Central memory CD4-positive, alpha-beta T cell (primary cell): ENCODE measurements around the gene NRL.

Experiments
- DNase-seq: peaks from one replicate; pipeline ENCODE4 v3.0.0; 2022

NRL gene

DNA sequence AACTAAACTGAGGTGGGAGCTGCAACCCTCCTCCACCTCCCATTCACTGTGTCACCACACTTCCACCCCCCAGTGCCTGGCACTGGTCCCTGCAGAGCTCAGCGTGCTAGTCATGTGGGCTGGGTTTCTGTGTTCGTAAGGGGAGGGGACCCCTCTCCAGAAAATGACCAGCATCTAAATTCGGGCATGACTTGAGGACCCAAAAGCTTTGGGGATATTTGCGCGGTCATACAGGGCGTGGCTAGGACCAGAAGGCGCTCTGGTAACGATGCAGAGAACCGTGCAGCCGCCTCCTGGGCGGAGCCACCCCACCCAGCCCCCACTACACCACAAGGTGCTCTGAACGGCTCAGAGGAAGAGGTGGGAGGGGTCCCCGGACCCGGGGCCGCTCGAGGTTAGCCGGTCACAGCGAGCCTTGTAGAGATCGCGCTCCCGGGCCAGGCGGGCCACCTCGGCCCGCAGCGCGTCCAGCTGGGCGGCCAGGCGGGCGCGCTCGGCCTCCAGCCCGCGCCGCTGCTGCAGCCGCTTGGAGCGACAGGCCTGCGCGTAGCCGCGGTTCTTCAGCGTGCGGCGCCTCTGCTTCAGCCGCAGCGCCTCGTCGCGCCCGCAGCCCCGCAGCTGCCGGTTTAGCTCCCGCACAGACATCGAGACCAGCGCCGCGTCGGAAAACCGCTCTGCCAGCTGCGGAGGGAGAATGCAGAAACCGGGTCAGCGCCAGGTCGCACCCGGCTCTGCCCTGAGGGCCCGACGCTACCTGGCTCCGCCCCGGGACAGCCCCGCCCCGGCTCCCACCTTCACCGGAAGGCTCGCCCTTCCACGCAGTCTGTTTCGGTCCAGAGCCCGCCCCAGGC lies 33.6 kb downstream of the NRL start:
- peak; percentile 59 for DNase-seq

DNA sequence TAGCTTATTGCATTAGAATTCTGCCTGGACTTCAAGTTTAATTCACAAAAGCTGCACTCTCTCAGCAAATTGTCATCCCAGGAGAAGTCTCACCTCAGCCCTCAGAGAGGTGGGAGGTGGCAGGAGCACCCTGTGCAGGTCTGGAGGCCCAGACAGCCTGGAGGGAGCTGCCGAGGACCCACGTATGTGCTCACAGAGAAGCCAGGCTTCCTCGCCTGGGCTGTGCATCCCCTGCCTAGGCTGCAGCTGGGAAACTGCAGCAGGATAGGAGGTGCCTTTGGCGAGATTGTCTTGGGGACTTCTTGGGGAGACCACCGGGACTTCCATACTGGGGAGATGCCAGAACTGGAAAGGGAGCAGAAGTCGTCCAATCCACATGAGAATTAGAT lies 34.6 kb downstream of the NRL start:
- DNase-seq = no peak

DNA sequence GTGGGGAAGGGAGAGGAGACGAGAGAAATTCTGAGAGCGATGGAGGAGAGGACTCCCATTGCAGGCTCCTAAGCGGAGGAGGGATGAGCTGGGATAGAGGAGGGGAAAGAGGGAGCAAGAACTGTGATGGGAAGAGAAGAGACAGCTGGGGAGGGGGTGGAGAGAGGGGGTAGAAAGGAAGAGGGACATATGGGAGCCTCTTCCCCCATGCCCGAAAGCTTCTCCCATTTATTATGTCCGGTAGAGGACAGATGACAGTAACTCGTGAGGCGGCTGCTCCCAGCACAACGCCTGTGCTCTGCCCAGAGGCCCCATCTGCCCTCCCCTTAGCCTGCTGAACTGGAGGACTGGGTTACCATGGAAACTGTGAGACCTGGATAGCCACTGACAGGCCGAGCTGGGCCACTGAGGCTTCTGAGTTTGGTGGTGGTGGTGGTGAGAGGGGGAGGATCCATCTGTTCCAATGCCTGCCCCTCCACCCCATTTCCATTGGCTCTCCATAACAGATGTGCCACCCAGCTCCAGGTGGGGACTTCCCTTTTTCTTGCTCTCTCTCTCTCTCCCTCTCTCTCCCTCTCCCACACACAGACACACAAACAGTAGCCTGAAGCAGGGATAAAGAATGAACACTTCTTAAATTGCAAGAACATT lies 35.1 kb downstream of the NRL start:
- no peak for DNase-seq

DNA sequence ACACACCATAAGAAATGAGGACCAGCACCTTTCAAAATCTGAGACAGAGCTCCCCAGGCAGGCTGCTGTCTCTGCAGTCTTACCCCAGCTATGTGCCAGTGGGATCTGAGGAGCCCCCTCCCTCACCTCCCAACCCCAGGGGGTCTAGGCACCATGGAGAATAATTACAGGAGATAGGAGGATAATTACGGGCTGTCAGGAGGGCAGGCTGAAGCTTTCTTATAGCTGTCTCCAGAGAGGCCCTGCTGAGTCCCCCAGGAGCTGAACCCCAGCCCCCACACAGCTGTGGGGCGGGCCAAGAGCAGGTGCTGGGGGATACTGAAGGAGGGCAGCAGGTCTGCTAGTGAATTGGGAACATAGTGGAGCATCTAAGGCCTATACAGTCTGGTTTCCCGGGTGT lies 36.6 kb downstream of the NRL start:
- no peak for DNase-seq

DNA sequence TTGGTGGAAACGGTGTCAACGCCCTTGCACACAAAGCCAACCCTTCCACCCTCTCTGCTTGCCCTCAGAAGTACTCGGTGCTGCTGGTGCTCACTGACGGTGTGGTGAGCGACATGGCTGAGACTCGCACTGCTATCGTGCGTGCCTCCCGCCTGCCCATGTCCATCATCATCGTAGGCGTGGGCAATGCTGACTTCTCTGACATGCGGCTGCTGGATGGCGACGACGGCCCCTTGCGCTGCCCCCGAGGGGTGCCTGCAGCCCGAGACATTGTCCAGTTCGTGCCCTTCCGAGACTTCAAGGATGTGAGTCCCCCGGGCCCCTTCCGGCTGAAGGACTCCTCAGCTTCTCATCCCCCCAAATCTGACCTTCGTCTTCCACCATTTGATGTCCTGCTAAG lies 37.7 kb downstream of the NRL start:
- no peak for DNase-seq

DNA sequence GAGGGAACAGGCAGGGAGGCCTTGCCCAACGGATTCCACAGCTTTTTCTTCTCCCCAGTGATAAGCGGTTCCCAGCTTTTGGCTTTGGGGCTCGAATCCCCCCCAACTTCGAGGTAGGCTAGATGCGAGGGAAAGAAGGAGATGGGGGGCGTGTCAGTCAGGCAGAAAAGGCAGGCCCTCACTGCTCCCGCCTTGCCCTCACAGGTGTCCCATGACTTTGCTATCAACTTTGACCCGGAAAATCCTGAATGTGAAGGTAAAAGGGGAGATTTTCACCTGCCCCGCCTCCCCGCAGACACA lies 38.5 kb downstream of the NRL start:
- no peak for DNase-seq

DNA sequence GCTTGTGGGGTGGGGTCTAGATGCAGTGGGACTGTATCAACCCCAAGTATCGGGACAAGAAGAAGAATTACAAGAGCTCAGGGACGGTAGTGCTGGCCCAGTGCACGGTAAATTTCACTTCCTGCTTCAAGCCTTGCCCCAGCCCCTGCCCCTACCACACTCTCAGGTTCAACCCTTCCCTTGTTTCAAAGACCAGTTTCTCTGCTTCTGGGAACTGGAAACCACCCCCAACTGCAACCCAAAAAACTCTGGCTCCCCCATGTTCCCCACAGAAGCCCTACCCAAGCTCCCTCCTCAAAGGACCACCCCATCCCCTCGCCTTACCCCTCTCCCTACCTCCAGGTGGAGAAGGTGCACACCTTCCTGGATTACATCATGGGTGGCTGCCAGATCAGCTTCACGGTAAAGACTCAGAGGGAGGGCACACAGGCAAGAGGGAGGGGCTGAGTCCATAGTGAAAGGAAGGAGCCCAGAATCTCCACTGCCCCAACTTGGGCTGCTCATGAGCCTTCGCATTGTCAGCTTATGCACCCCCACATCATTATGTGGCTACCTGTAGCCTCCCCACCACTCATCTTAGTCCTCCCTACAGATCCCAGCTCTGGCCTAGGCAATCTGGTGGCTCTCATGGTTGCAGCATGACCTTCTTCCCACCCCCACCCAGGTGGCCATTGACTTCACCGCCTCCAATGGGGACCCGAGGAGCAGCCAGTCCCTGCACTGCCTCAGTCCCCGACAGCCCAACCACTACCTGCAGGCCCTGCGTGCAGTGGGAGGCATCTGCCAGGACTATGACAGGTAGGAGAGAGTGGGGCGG lies 39.1 kb downstream of the NRL start:
- DNase-seq = no peak

DNA sequence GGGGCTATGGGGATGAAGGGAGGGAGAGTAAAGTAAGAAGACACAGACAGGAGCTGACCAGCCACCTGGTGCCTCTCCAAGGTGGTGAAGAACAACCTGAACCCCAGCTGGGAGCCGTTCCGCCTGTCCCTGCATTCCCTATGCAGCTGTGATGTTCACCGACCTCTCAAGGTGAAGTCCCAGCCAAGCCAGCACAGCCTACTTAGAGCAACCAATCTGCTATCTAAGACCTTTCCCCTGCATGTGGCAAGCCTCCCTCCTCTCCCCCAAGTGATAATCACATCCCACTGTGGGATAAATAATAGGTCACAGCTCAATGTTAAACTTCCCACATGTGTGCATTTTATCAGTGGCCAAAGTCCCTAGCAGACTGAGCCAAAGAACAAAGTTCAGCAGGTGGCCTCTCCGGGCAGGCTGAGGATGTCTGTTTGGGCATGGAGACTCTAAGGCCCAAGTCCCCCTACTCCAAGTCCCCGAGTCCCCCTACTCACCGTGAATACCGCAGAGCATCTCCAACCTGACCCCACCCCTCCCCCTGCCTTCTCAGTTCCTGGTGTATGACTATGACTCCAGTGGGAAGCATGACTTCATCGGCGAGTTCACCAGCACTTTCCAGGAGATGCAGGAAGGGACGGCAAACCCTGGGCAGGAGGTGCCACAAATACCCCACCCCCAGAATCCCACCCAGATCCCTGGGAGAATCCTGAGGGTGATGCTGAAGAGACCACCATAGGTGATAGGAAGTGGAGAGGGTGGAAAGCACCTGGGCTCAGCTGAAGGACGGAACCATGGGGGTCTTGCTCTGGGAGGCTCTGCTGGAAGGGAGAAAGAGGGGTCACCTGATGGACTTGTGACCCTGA lies 39.9 kb downstream of the NRL start:
- DNase-seq = no peak

DNA sequence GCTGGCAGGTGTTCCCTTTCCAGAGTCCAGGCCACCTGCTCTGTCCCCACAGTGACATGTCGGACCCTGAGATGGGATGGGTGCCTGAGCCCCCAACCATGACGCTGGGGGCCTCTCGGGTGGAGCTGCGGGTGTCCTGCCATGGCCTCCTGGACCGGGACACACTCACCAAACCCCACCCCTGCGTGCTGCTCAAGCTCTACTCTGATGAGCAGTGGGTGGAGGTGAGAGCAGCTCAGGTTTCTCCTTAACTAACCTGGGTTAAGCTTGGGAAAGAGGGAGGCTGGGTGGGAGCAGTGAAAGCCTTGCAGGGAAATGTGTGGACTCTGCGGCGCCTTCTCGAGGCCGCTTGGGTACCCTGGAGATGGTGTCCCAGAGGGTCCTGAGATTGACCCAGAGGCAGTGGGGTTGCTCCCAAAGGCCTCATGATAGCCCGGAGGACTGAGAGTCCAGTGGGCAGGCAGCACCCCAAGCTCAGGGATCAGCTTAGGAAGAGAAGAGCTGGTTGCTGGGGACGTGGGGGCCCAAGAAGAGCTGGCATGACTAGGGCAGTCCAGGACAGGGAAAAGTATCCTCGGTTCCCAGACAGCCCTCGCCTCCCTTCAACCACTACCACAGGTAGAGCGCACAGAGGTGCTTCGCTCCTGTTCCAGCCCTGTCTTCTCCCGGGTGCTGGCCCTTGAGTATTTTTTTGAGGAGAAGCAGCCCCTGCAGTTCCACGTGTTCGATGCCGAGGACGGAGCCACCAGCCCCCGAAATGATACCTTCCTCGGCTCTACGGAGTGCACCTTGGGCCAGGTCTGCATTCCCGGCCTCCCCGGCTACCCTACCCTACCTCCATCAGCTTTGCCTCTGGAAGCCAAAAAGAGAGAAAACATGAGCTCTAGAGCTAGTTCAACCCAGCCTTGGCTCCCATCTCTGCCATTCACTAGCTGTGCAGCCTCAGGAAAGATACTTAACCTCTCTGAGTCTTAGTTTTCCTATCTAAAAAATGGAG lies 41.6 kb downstream of the NRL start:
- DNase-seq = no peak

DNA sequence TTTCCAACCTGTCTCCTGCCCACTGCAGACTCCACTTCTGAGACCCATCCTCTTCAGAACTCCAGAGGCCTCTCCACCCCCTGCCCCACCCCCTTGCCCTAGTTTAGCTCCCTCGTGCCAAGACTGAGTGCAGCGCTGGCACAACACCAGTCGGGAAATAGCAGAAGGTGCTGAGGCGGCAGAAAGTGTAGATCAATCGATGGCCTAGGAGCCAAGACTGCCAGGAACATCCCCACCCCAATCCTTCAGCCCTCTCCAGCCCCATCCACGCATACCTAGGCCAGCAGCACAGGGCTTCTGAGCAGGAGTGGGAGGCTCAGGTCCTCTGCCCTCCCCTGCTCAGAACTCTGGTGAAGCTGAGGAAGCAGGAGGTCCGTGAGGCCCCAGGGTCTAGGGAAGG lies 42.3 kb downstream of the NRL start:
- DNase-seq = no peak

DNA sequence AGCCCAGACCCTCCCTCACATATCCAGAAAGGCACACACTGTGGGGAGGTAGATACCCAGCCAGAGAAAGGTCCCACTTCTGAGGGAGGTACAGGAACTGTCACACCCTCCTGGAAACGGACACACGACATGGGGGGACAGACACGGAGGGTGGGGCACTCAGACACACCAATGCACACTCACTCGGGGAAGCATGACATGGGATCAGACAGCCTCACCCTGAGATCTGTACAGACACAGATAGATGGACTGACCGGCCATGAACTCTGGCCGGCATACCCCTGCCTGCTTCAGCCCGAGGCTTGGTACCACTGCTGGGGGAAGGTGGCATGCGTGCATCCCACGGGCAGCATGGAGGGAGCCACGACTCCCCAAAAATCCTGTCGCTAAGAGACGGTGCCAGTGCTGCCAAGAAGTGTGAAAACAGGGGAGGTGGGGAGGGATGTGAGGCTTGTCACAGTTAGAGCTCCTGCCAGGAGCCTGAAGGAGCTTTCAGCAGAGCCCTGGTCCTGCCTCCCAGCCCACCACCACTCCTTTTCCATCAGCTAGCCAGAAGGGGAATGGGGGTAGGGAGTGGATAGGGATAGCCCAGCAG lies 42.8 kb downstream of the NRL start:
- DNase-seq = no peak

DNA sequence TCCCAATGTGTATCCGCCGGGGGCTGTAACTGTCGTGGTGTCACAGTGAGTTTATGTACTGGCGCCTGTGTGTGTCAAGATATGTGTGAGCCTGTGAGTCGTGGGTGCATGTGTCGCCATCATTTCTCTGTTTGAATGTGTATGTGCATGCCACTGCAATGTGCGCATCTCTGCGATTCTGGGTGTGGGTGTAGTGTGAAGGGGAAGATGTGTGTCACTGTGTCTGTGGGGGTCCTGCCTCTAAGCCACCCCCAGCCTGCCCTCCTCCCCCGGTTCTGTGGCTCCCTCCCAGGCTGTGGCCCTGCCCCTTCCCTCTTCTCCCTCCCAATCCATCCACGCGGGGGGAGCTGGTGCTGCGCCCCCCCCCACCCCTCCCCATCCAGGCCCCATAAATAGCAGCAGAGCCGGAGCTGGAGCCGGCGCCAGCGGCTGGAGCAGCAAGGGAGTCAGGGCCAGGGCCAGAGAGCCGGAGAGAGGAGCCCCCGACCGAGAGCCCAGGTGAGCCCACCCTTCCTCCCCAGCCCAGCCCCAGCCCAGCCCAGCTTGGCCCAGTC lies 43.5 kb downstream of the NRL start, which contains the start of gene CPNE6:
Gene CPNE6 (plus strand): TSS at position 419 of the 554 bp plus-strand sequence. CDS start 1,375 bp downstream, outside the sequence.
- DNase-seq = no peak

DNA sequence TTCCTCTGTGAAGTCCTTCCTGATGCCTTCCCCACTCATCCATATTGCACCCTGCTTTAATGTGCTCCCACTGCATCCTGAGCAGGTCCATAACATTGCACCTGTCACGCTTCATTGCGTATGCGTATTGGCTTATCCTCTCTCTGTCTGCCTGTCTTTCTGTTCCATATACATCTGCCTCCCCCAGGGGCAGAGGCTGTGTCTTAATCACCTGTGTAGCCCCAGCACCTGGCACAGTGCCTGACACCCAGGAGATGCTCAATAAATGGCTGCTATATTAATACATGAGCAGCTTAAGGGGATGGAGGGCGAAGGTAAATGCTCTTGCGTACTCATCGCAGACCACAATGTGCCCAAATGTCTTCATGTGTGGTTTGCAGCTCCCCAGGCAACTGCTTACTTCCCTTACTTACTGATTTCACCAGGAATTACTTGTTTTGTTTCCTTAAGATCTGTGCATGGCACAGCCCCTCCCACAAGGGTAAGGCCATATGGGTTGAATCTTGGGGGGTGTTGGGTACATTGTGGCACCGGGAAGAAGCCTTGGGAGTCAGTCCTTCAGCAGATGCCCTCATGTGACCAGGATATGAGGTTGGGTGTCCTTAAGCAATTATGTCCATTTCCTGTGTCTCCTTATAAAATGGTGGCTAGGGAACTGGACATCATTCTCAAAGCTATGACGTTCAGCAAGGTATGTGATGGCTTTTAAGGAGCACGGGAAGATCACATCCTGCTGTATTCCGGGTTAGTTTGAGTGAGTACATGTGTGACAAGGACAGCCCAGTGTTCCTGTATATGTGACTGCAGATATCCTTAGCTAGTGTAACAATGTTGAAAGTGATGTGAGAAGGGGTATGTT lies 44.2 kb downstream of the NRL start:
- no peak for DNase-seq

DNA sequence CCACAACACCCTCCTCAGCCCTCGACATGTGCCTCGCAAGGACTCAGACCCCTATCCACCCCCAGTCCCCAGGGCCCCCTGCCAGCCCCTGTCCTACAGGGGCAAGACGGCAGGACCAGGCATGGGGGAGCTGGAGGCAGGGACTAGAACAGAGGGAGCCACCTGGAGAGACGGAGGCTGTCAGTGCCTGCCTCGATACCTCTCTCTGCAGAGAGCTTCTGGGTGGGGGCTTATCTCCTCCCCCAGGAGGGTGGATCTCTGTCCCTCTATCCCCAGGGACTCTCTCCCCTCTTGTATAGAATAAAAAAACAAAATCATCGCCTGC lies 45.4 kb downstream of the NRL start:
- DNase-seq = no peak

DNA sequence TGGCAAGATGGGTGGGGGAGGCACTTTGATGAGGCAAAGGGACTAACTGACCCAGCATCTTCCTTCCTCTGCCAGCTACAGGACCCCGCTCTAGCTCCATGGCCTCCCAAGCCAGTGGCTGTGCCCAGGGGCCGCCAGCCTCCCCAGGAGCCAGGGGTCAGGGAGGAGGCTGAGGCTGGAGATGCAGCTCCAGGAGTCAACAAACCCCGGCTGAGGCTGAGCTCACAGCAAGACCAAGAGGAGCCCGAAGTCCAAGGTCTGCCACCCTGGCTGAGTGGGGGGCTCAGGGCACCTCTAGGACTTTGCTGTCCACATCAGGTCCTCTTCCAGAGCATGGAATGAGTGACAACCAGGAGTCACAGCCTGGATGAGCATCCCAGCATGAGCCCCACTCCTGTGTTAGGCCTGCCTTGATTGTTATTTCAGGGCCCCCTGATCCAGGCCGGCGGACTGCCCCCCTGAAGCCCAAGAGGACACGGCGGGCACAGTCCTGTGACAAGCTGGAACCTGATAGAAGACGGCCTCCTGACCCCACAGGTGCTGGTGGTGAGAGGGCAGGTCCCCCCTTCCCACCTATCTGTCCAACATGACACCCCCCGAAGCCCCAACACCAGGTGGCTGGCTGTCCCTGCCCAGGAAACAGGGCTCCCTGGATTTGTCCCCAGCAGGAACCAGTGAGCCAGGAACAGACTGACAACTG lies 45.9 kb downstream of the NRL start:
- no peak for DNase-seq

DNA sequence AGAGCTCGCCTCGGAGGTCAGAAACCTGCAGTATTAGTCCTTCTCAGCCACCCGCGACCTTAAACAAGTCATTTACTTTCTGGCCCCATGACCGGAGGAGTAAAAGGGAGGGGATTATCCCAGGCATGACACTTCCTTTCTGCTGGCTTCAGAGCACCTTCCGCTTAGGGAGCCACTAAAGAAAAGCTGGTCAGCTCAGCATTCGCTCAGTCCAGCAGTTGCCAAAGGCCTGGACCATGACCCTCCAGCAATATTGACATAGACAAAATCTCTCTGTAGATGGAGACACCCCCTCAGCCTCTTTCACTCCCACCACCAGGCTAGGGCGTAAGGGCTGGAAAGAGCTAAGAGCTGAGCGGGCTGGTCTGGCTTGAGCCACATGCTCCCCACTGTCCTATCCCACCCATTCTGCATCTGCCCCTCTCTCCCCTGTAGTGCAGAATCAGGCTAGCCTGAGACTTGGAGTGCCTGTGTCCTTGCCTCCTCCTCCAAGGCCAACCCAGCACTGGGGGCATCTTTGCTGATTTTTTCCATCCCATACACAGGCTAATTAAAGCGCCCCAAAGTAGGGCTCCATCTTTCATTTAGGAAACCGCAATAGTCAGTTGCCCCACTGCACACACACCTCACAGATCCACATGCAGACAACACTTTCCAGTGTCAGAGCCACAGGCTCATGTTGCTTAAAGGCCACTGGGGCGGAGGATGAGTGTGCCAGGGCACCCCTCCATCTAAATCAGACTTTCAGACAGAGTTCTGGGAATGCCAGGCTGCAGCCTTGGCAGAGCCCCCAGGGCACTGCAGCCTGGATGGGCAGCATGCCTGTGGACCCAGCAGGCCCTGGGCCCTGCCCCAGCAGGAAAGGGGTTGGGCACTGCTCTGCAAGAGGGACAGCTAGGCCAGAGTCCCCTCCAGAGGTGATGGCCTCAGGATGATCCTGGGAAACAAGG lies 47.3 kb downstream of the NRL start:
- DNase-seq = no peak

DNA sequence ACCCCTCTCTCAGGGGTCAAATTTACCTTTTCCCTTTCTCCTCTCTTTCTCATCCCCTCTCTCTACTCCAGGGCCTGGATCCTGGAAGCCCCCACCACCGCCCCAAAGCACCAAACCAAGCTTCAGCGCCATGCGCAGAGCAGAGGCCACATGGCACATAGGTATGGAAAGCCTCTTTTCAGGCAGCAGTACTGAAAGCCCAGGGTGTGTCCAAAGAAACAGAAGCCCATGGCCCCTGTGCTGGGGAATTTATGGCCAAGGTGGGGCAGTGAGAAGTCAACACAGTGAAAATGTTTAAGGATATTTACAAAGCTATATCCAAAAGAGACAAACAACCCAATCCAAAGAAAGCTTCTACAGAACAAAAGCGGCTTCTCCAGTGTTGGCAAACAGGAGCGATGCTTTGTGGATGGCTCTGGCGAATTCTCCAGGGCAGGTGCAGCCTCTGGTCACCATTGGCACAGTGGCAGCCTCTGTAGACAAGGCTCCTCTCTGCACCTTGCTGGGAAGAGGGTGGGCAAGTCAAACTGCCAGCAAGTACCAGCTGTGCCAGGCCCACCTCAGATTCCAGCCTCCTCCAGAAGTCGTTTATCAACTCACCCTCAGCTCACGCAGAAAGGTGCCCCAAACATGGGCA lies 48.1 kb downstream of the NRL start:
- DNase-seq = no peak

DNA sequence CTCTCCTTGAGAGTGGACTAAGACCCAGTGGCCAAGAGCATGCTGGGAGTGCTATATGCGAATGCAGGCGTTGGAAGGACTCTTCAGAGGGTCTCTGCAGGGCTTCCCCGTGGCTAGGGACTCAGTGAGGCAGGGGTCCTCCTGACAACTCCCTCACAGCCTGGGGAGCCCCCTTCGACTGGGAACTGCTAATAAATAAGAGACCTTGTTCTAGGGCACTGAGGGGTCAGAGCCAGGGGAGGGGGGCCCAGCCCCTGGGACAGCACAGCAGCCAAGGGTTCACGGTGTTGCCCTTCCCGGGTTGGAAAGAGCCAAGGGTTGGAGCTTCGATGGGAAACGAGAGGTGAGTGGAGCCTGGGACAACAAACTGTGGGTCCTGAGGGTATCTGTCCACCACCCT lies 49.3 kb downstream of the NRL start:
- DNase-seq = no peak
